ENCODE measurements around the gene PPM1N. TPM values are rescaled to one million over a fixed set of nuclear protein-coding genes. Genes with fewer than 3 reads are reported as not detected.

Gene PPM1N
- total RNA-seq, 2 experiments from 2014 or later: 1.4 to 1.9 TPM

Other genes with a start within 250 kb of the PPM1N start
- 10 to 100 TPM; 12.6 to 14.9 TPM for gene MARK4, start 247.2 kb upstream of the PPM1N start, total RNA-seq
- not detected for gene CKM, start 175.6 kb upstream of the PPM1N start, total RNA-seq
- gene KLC3, start 157.7 kb upstream of the PPM1N start, total RNA-seq: not detected
- 10 to 100 TPM; 25.5 to 29.1 TPM for gene ERCC2, start 127.9 kb upstream of the PPM1N start, total RNA-seq
- gene PPP1R13L, start 93.4 kb upstream of the PPM1N start, total RNA-seq: 1 to 10 TPM; 3.6 to 4.7 TPM
- gene POLR1G, start 91.8 kb upstream of the PPM1N start, total RNA-seq: 10 to 100 TPM; 27.0 to 27.1 TPM
- 10 to 100 TPM; 50.0 to 53.2 TPM for gene ERCC1, start 74.5 kb upstream of the PPM1N start, total RNA-seq
- gene FOSB, start 30.4 kb upstream of the PPM1N start, total RNA-seq: 10 to 100 TPM in 1 of 2 experiments, 1 to 10 TPM in 1; 9.7 to 10.5 TPM
- 1 to 10 TPM; 1.3 to 1.8 TPM for gene RTN2, start 1.4 kb upstream of the PPM1N start, total RNA-seq
- gene VASP, start 9.0 kb downstream of the PPM1N start, total RNA-seq: 100 to 1,000 TPM; 133 to 134 TPM
- gene OPA3, start 86.4 kb downstream of the PPM1N start, total RNA-seq: 10 to 100 TPM; 14.7 to 15.1 TPM
- gene GPR4, start 103.8 kb downstream of the PPM1N start, total RNA-seq: not detected
- 10 to 100 TPM; 94.4 to 98.8 TPM for gene EML2, start 141.0 kb downstream of the PPM1N start, total RNA-seq
- gene GIPR, start 169.8 kb downstream of the PPM1N start, total RNA-seq: 1 to 10 TPM; 1.4 to 1.7 TPM
- 100 to 1,000 TPM; 818 to 852 TPM for gene SNRPD2, start 193.5 kb downstream of the PPM1N start, total RNA-seq
- 10 to 100 TPM; 16.4 to 16.7 TPM for gene QPCTL, start 194.2 kb downstream of the PPM1N start, total RNA-seq
- gene FBXO46, start 232.5 kb downstream of the PPM1N start, total RNA-seq: 10 to 100 TPM; 25.5 to 29.6 TPM
- gene MEIOSIN, start 235.0 kb downstream of the PPM1N start, total RNA-seq: under 1 TPM; 0.08 TPM

Data from activated naive CD8-positive, alpha-beta T cell treated with anti-CD3 and anti-CD28 coated beads for 36 hours (primary cell).